GM12878 (cell line): ENCODE data around the gene NOXA1. TPM values are rescaled to one million over a fixed set of nuclear protein-coding genes. Genes with fewer than 3 reads are reported as not detected.

ENCODE experiments used
- BCL11A ChIP-seq: IDR thresholded peaks from 2 replicates; pipeline ENCODE4 v1.6.1; 2011; ENCODE audit warnings: low read depth, low read length
- BRCA1 ChIP-seq: IDR thresholded peaks from 2 replicates; pipeline ENCODE4 v1.6.1; 2011; ENCODE audit warnings: low read depth, low read length, improper control_type of control experiment
- IRF4 ChIP-seq: IDR thresholded peaks from 2 replicates; pipeline ENCODE4 v1.6.1; 2011; ENCODE audit warnings: low read depth, low read length
- SRF ChIP-seq, 2 experiments: IDR thresholded peaks; 2 replicates each; pipeline ENCODE4 v1.6.1; 2011; ENCODE audit warnings: low read depth in 2 of 2, low read length in 2 of 2, mild to moderate bottlenecking in 1 of 2, moderate library complexity in 1 of 2
- STAT3 ChIP-seq: IDR thresholded peaks from 2 replicates; pipeline ENCODE4 v1.6.1; 2011; ENCODE audit warnings: low read depth, low read length, improper control_type of control experiment
- ZNF384 ChIP-seq: IDR thresholded peaks from 2 replicates; pipeline ENCODE4 v1.6.1; 2012; ENCODE audit warnings: low read depth, mild to moderate bottlenecking, low read length, improper control_type of control experiment, borderline replicate concordance
- polyA plus RNA-seq, 11 experiments: library from polyadenylated mRNA; depleted of rRNA in 4 of 11; unstranded in 6 of 11; stranded (reverse) in 5 of 11; fragments of >200 nt; fragmentation: Nextera tagmentation in 4 of 11; fragmentation: Illumina TruSeq in 1 of 11; extraction: Ambion mirVana in 4 of 11; extraction: Trizol in 1 of 11; gene quantifications; 1 replicate in 1 of 11; 2 replicates in 10 of 11; pipeline versions ENCODE4 v1.2.1 to v1.2.3, GENCODE V29; 2011 to 2016; ENCODE audit warnings: inconsistent platforms in 2 of 11, missing spikeins in 2 of 11, low read depth in 1 of 11
- total RNA-seq, 4 experiments: library from RNA; depleted of rRNA in 3 of 4; stranded (reverse); fragments of >200 nt in 3 of 4; fragmentation: Illumina TruSeq in 1 of 4; extraction: Trizol in 1 of 4; gene quantifications; 2 replicates each; pipeline versions ENCODE4 v1.2.1 to v1.2.3, GENCODE V29; 2013 to 2021
- TF ChIP-seq, protein P1 (sequence below): IDR thresholded peaks from 2 replicates; pipeline ENCODE4 v1.6.1; 2012; ENCODE audit warnings: improper control_type of control experiment, low read depth, low read length; ENCODE audit not compliant: insufficient replicate concordance

NOXA1 gene
- total and polyA plus RNA-seq, 10 of the 15 experiments (the other 5 are each of a cell fraction or from before 2014, with no cell fraction given), result 0.08 to 0.20 TPM; not detected in 8

DNA sequence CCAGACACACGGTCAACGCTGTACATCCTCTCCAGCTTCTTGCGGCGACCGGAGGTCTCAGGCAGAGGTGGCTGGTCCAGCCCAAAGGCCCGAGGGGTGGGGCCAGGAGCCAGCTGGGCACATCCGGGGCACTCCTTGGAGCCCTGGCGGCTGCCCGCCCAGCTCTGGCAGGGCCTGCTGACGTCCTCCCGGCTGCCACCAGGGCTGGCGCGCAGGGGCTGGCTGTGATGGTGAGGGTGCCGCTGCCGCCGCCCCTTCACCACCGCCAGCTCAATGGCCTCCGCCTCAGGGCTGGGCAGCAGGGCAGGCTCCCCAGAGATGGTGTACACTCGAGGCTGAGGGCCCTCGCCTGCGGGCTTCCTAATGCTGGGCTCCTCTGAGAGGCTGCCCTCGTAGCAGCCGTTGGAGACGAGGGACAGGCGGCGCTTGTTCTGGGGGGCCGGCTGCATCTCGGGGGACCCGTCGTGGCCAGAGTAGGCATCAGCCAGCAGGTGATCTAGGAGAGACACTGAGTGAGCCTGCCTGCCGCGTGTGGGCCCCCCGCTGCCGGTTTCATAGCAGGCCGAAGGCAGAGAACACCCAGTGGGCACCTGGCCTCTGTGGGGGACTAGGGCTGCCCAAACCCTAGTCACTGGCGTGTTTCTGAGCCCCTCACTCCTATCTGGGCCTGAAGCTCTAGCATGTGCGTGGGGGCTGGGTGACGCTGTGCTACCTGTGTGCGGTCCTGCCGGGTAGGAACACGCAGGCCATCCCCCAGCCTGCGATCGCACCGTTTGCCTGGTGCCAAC lies 34.4 kb downstream of the NOXA1 start (continued):
- TF ChIP-seq IRF4 (no peak), SRF (IDR thresholded peaks at IDR 0.05; ENCODE audit: low read depth in 2 of 2, low read length in 2 of 2) (no peak), BCL11A (no peak), ZNF384 (no peak), BRCA1 (no peak), STAT3 (no peak)
- TF ChIP-seq, protein P1, sequence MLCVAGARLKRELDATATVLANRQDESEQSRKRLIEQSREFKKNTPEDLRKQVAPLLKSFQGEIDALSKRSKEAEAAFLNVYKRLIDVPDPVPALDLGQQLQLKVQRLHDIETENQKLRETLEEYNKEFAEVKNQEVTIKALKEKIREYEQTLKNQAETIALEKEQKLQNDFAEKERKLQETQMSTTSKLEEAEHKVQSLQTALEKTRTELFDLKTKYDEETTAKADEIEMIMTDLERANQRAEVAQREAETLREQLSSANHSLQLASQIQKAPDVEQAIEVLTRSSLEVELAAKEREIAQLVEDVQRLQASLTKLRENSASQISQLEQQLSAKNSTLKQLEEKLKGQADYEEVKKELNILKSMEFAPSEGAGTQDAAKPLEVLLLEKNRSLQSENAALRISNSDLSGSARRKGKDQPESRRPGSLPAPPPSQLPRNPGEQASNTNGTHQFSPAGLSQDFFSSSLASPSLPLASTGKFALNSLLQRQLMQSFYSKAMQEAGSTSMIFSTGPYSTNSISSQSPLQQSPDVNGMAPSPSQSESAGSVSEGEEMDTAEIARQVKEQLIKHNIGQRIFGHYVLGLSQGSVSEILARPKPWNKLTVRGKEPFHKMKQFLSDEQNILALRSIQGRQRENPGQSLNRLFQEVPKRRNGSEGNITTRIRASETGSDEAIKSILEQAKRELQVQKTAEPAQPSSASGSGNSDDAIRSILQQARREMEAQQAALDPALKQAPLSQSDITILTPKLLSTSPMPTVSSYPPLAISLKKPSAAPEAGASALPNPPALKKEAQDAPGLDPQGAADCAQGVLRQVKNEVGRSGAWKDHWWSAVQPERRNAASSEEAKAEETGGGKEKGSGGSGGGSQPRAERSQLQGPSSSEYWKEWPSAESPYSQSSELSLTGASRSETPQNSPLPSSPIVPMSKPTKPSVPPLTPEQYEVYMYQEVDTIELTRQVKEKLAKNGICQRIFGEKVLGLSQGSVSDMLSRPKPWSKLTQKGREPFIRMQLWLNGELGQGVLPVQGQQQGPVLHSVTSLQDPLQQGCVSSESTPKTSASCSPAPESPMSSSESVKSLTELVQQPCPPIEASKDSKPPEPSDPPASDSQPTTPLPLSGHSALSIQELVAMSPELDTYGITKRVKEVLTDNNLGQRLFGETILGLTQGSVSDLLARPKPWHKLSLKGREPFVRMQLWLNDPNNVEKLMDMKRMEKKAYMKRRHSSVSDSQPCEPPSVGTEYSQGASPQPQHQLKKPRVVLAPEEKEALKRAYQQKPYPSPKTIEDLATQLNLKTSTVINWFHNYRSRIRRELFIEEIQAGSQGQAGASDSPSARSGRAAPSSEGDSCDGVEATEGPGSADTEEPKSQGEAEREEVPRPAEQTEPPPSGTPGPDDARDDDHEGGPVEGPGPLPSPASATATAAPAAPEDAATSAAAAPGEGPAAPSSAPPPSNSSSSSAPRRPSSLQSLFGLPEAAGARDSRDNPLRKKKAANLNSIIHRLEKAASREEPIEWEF, result no peak
